Fibroblast of lung (primary cell): Measurements from ENCODE around the gene COL19A1. TPM values are rescaled to one million over a fixed set of nuclear protein-coding genes. Genes with fewer than 3 reads are reported as not detected.

Source experiments
- DNase-seq, 2 donors: peaks; one replicate each; pipeline versions ENCODE4 v3.0.0 to v3.0.0-alpha.2; 2010; ENCODE audit warnings: low read depth in 2 of 2
- H2AFZ ChIP-seq: 2 replicates; pipeline ENCODE4 v1.5.1; 2012; ENCODE audit warnings: low read length, control low read depth, inconsistent platforms
- H3K27ac ChIP-seq: 2 replicates; pipeline ENCODE4 v1.5.1; 2011; ENCODE audit warnings: low read length, control low read depth; ENCODE audit not compliant: insufficient read depth
- H3K27me3 ChIP-seq: 2 replicates; pipeline ENCODE4 v1.5.1; 2011; ENCODE audit warnings: mild to moderate bottlenecking, low read length; ENCODE audit not compliant: control insufficient read depth, insufficient read depth
- H3K36me3 ChIP-seq: 2 replicates; pipeline ENCODE4 v1.5.1; 2011; ENCODE audit warnings: low read length; ENCODE audit not compliant: control insufficient read depth, insufficient read depth
- H3K4me1 ChIP-seq: 2 replicates; pipeline ENCODE4 v1.5.1; 2011; ENCODE audit warnings: low read length; ENCODE audit not compliant: control insufficient read depth, insufficient read depth; ENCODE audit errors: extremely low read depth
- H3K4me2 ChIP-seq: 2 replicates; pipeline ENCODE4 v1.5.1; 2011; ENCODE audit warnings: low read length, control low read depth; ENCODE audit not compliant: insufficient read depth; ENCODE audit errors: extremely low read depth
- H3K4me3 ChIP-seq, 4 experiments: fragments of 200-600 bp in 1 of 4; sonication (generic) in 1 of 4; replicated peaks in 1 of 4; 2 replicates each; pipeline ENCODE4 v1.5.1; 2011 to 2016; ENCODE audit warnings: low read length in 4 of 4, low read depth in 3 of 4, mild to moderate bottlenecking in 3 of 4, control low read depth in 2 of 4, inconsistent platforms in 1 of 4, mixed read lengths in 1 of 4; ENCODE audit not compliant: insufficient read depth in 1 of 4; ENCODE audit errors: control extremely low read depth in 1 of 4
- H3K79me2 ChIP-seq: 2 replicates; pipeline ENCODE4 v1.5.1; 2012; ENCODE audit warnings: mild to moderate bottlenecking, low read length, inconsistent platforms; ENCODE audit not compliant: control insufficient read depth, insufficient read depth
- H3K9ac ChIP-seq: 2 replicates; pipeline ENCODE4 v1.5.1; 2011; ENCODE audit warnings: mild to moderate bottlenecking, low read length, control low read depth; ENCODE audit not compliant: insufficient read depth
- H3K9me3 ChIP-seq: 2 replicates; pipeline ENCODE4 v1.5.1; 2012; ENCODE audit warnings: low read depth, low read length; ENCODE audit not compliant: control insufficient read depth, insufficient read depth
- H4K20me1 ChIP-seq: 2 replicates; pipeline ENCODE4 v1.5.1; 2011; ENCODE audit warnings: low read length; ENCODE audit not compliant: control insufficient read depth, insufficient read depth; ENCODE audit errors: extremely low read depth
- CTCF ChIP-seq, 2 donors: IDR thresholded peaks in 1 of 2; conservative IDR thresholded peaks in 1 of 2; 1 replicate in 1 of 2; 2 replicates in 1 of 2; pipeline ENCODE4 v1.5.1; 2011 to 2012; ENCODE audit warnings: low read length in 2 of 2, control low read depth in 1 of 2, inconsistent platforms in 1 of 2, low read depth in 1 of 2, mild to moderate bottlenecking in 1 of 2
- EZH2 ChIP-seq: IDR thresholded peaks from 2 replicates; pipeline ENCODE4 v1.5.1; 2012; ENCODE audit warnings: low read length, control low read depth, mild to moderate bottlenecking; ENCODE audit errors: missing control alignments
- polyA plus RNA-seq, 2 donors: library from polyadenylated mRNA; depleted of rRNA in 1 of 2; stranded (reverse) in 1 of 2; unstranded in 1 of 2; fragments of >200 nt; gene quantifications; 2 replicates each; pipeline ENCODE4 v1.2.1, GENCODE V29; 2011 to 2012; ENCODE audit warnings: missing spikeins in 1 of 2
- total RNA-seq: library from RNA; depleted of rRNA; stranded (reverse); fragments of >200 nt; gene quantifications from 2 replicates; pipeline ENCODE4 v1.2.1, GENCODE V29; 2014

Gene COL19A1
- total and polyA plus RNA-seq, 2 donors (not counting 1 experiment from before 2014, with no cell fraction given): 0.01 TPM; not detected in 1

GRCh38 chr6:70059039-70059719, 192.8 kb downstream of the COL19A1 start:
- no peak overlapping the region for H3K4me3 ChIP-seq
- no peak overlapping the region for H3K27ac ChIP-seq
- no peaks in the 10 kb centered on the region for H3K79me2 ChIP-seq
- no peak for DNase-seq
- no peaks in the 10 kb centered on the region for H4K20me1 ChIP-seq
- H3K9me3 ChIP-seq: no peaks in the 10 kb centered on the region
- H2AFZ ChIP-seq: no peak overlapping the region
- H3K9ac ChIP-seq: no peak overlapping the region
- TF ChIP-seq CTCF (conservative IDR thresholded peaks at IDR 0.05 in 1 of 2, IDR thresholded peaks at IDR 0.05 in 1 of 2; ENCODE audit: low read depth in 1 of 2, low read length in 2 of 2): no peak
- no peak for TF ChIP-seq EZH2
- no peaks in the 10 kb centered on the region for H3K4me1 ChIP-seq
- no peak overlapping the region for H3K4me2 ChIP-seq
- no peaks in the 10 kb centered on the region for H3K36me3 ChIP-seq
- no peaks in the 10 kb centered on the region for H3K27me3 ChIP-seq

GRCh38 chr6:70060680-70061079, 194.3 kb downstream of the COL19A1 start:
- no peaks in the 10 kb centered on the region for H3K27me3 ChIP-seq
- no peaks in the 10 kb centered on the region for H3K79me2 ChIP-seq
- no peak overlapping the region for H3K27ac ChIP-seq
- no peaks in the 10 kb centered on the region for H3K36me3 ChIP-seq
- no peaks in the 10 kb centered on the region for H3K4me1 ChIP-seq
- no peak overlapping the region for H3K4me2 ChIP-seq
- TF ChIP-seq EZH2: no peak
- TF ChIP-seq CTCF (conservative IDR thresholded peaks at IDR 0.05 in 1 of 2, IDR thresholded peaks at IDR 0.05 in 1 of 2; ENCODE audit: low read depth in 1 of 2, low read length in 2 of 2): no peak
- no peak overlapping the region for H2AFZ ChIP-seq
- H4K20me1 ChIP-seq: no peaks in the 10 kb centered on the region
- H3K4me3 ChIP-seq: no peak overlapping the region
- H3K9ac ChIP-seq: no peak overlapping the region
- no peaks in the 10 kb centered on the region for H3K9me3 ChIP-seq
- DNase-seq: no peak

- TF ChIP-seq EZH2 (no peak), CTCF (conservative IDR thresholded peaks at IDR 0.05 in 1 of 2, IDR thresholded peaks at IDR 0.05 in 1 of 2; ENCODE audit: low read depth in 1 of 2, low read length in 2 of 2) (no peak)
- Histone ChIP-seq H3K79me2 (no peaks in the 10 kb centered on the region), H3K4me2 (no peak overlapping the region), H3K4me1 (no peaks in the 10 kb centered on the region), H3K9me3 (no peaks in the 10 kb centered on the region), H3K9ac (no peak overlapping the region), H2AFZ (no peak overlapping the region), H3K4me3 (no peak overlapping the region), H3K27ac (no peak overlapping the region), H3K27me3 (no peaks in the 10 kb centered on the region), H4K20me1 (no peaks in the 10 kb centered on the region), H3K36me3 (no peaks in the 10 kb centered on the region)
- no peak for DNase-seq
Observed at GRCh38 chr6:70061546-70061945, 195.2 kb downstream of the COL19A1 start.
